ENCODE results near the gene GUCY2C.

- TF ChIP-seq CTCF (IDR thresholded peaks at IDR 0.05; ENCODE audit: extremely low read depth in 1 of 2, insufficient read depth in 1 of 2, low read depth in 1 of 2, low read length in 2 of 2) = no peak
- TF ChIP-seq POLR2A (IDR thresholded peaks at IDR 0.05; ENCODE audit: low read depth, low read length) = no peak
- TF ChIP-seq POLR2AphosphoS5 (IDR thresholded peaks at IDR 0.05; ENCODE audit: insufficient read depth, low read depth, low read length) = no peak
These were observed 124.0 kb downstream of the GUCY2C start for GRCh38 chr12:14572401-14572800.

Data from endothelial cell of umbilical vein (primary cell).